Natural killer cell (primary cell): ENCODE measurements around the gene HMCN1. TPM values are rescaled to one million over a fixed set of nuclear protein-coding genes. Genes with fewer than 3 reads are reported as not detected.

Source experiments
- ATAC-seq, 3 donors: fragments of 150-1000 bp in 2 of 3; fragments of 200-7000 bp in 1 of 3; cut with Tn5 transposase; 1 replicate in 1 of 3; 2 replicates in 2 of 3; pipeline ENCODE4 v1.10.0; 2021; ENCODE audit warnings: mild to moderate bottlenecking in 2 of 3, moderate library complexity in 2 of 3
- DNase-seq, 2 donors: peaks; one replicate each; pipeline versions ENCODE4 v3.0.0 to v3.0.0-alpha.2; 2013 to 2021; ENCODE audit warnings: mixed read lengths in 1 of 2
- H3K27ac ChIP-seq: one replicate; pipeline ENCODE4 v1.5.1; 2013; ENCODE audit warnings: mild to moderate bottlenecking, low read length
- H3K27me3 ChIP-seq: one replicate; pipeline ENCODE4 v1.6.1; 2013; ENCODE audit warnings: low read length; ENCODE audit not compliant: control insufficient read depth, insufficient read depth
- H3K36me3 ChIP-seq: one replicate; pipeline ENCODE4 v1.6.1; 2013; ENCODE audit warnings: low read length; ENCODE audit not compliant: control insufficient read depth, insufficient read depth
- H3K4me1 ChIP-seq: one replicate; pipeline ENCODE4 v1.6.1; 2013; ENCODE audit warnings: low read length; ENCODE audit not compliant: control insufficient read depth, insufficient read depth
- H3K4me3 ChIP-seq: one replicate; pipeline ENCODE4 v1.5.1; 2013; ENCODE audit warnings: low read length
- H3K9me3 ChIP-seq: one replicate; pipeline ENCODE4 v1.6.1; 2013; ENCODE audit warnings: low read length; ENCODE audit not compliant: control insufficient read depth, insufficient read depth
- H3K27ac Mint-ChIP-seq, 2 donors: one replicate each; pipeline ENCODE4 v1.8.0; 2022; ENCODE audit warnings: mild to moderate bottlenecking in 2 of 2, mixed read lengths in 2 of 2, moderate library complexity in 1 of 2
- H3K27me3 Mint-ChIP-seq, 2 donors: one replicate each; pipeline ENCODE4 v1.8.0; 2022; ENCODE audit warnings: low read depth in 2 of 2, mixed read lengths in 2 of 2
- H3K36me3 Mint-ChIP-seq: one replicate; pipeline ENCODE4 v1.8.0; 2022; ENCODE audit warnings: mixed read lengths
- H3K4me1 Mint-ChIP-seq, 2 donors: one replicate each; pipeline ENCODE4 v1.8.0; 2022; ENCODE audit warnings: mixed read lengths in 2 of 2
- H3K4me3 Mint-ChIP-seq: one replicate; pipeline ENCODE4 v1.8.0; 2022; ENCODE audit warnings: mild to moderate bottlenecking, moderate library complexity, mixed read lengths
- H3K9me3 Mint-ChIP-seq, 2 donors: one replicate each; pipeline ENCODE4 v1.8.0; 2022; ENCODE audit warnings: mixed read lengths in 2 of 2
- WGBS: methylation state at CpG from one replicate; pipeline ENCODE4 v1.1.7; 2013; ENCODE audit warnings: missing lambda C conversion rate; ENCODE audit not compliant: insufficient coverage; 5-methylcytosine and 5-hydroxymethylcytosine counted together
- intact Hi-C: fragments of 100-400 bp; cut with micrococcal nuclease; formaldehyde crosslinking; loops from one replicate; pipeline ENCODE4 v1.14.2; 2022
- total RNA-seq, 4 donors: library from RNA; stranded (reverse); fragments of 120-200 nt in 1 of 4; gene quantifications; one replicate each; pipeline versions ENCODE4 v1.2.3 to v1.2.4, GENCODE V29; 2013 to 2022
- TF ChIP-seq, protein P1 (sequence below): fragments of 200-600 bp; IDR thresholded peaks from one replicate; pipeline ENCODE4 v1.8.0; 2022; ENCODE audit warnings: antibody characterized with exemption

Gene HMCN1
- total RNA-seq, 3 donors from 2014 or later (not counting 1 experiment from before 2014, with no cell fraction given), result 0.02 to 0.45 (median 0.39) TPM

- no peaks in the 10 kb centered on the region for H3K4me1 Mint-ChIP-seq
- no peak overlapping the region for H3K4me3 Mint-ChIP-seq
Observed at GRCh38 chr1:186113461-186113860, 379.3 kb downstream of the HMCN1 start.

GRCh38 chr1:186118724-186119123 is 384.5 kb downstream of the HMCN1 start:
- no peak overlapping the region for H3K4me3 Mint-ChIP-seq
- intact Hi-C loops, result no loop called here
- Histone ChIP-seq H3K4me3 (no peak overlapping the region), H3K4me1 (no peaks in the 10 kb centered on the region), H3K9me3 (no peaks in the 10 kb centered on the region), H3K36me3 (no peaks in the 10 kb centered on the region), H3K27me3 (no peaks in the 10 kb centered on the region), H3K27ac (no peak overlapping the region)
- H3K36me3 Mint-ChIP-seq, result no peaks in the 10 kb centered on the region
- H3K4me1 Mint-ChIP-seq, result no peaks in the 10 kb centered on the region
- TF ChIP-seq, protein P1, sequence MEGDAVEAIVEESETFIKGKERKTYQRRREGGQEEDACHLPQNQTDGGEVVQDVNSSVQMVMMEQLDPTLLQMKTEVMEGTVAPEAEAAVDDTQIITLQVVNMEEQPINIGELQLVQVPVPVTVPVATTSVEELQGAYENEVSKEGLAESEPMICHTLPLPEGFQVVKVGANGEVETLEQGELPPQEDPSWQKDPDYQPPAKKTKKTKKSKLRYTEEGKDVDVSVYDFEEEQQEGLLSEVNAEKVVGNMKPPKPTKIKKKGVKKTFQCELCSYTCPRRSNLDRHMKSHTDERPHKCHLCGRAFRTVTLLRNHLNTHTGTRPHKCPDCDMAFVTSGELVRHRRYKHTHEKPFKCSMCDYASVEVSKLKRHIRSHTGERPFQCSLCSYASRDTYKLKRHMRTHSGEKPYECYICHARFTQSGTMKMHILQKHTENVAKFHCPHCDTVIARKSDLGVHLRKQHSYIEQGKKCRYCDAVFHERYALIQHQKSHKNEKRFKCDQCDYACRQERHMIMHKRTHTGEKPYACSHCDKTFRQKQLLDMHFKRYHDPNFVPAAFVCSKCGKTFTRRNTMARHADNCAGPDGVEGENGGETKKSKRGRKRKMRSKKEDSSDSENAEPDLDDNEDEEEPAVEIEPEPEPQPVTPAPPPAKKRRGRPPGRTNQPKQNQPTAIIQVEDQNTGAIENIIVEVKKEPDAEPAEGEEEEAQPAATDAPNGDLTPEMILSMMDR, result no peak
- no peak for DNase-seq
- 100% methylated on average over 1 of the region's 1 CpG for WGBS
- H3K27ac Mint-ChIP-seq, result no peak overlapping the region
- ATAC-seq, result no peak
- H3K9me3 Mint-ChIP-seq, result peaks cover 4 to 7% of the 10 kb centered on the region in 2 donors
- H3K27me3 Mint-ChIP-seq, result no peaks in the 10 kb centered on the region

More at GRCh38 chr1:186113461-186113860, 379.3 kb downstream of the HMCN1 start:
- Mint-ChIP-seq H3K36me3 (no peaks in the 10 kb centered on the region), H3K9me3 (peaks cover 5 to 6% of the 10 kb centered on the region in 2 donors), H3K27me3 (peaks cover 0 to 3% of the 10 kb centered on the region in 2 donors), H3K27ac (no peak overlapping the region)
- H3K27me3 ChIP-seq, result no peaks in the 10 kb centered on the region
- ATAC-seq, result no peak
- intact Hi-C loops, result no loop called here
- no peak for DNase-seq
- no peaks in the 10 kb centered on the region for H3K4me1 ChIP-seq
- TF ChIP-seq, protein P1, result no peak
- H3K9me3 ChIP-seq, result no peaks in the 10 kb centered on the region
- no peaks in the 10 kb centered on the region for H3K36me3 ChIP-seq
- H3K27ac ChIP-seq, result no peak overlapping the region
- H3K4me3 ChIP-seq, result no peak overlapping the region

DNA sequence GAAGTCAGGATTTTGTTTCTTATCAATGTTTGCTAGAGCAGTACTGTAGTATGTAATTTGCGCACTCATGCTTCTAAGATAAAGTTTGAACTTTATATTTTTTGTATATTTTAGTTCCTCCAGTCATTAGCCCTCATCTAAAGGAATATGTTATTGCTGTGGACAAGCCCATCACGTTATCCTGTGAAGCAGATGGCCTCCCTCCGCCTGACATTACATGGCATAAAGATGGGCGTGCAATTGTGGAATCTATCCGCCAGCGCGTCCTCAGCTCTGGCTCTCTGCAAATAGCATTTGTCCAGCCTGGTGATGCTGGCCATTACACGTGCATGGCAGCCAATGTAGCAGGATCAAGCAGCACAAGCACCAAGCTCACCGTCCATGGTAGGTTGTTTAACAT is 388.6 kb downstream of the HMCN1 start:
- no peak overlapping the region for H3K27ac Mint-ChIP-seq

GRCh38 chr1:186125035-186125434 is 390.8 kb downstream of the HMCN1 start:
- H3K27ac Mint-ChIP-seq, result no peak overlapping the region
- 93% methylated on average over 4 of the region's 4 CpGs for WGBS

More for the DNA sequence above, 388.6 kb downstream of the HMCN1 start:
- TF ChIP-seq, protein P1, result no peak
- intact Hi-C loops, result no loop called here
- no peak overlapping the region for H3K27ac ChIP-seq
- WGBS, result 90% methylated on average over 8 of the region's 9 CpGs
- Mint-ChIP-seq H3K36me3 (no peaks in the 10 kb centered on the region), H3K27me3 (peaks cover 0 to 3% of the 10 kb centered on the region in 2 donors), H3K9me3 (peaks cover 8 to 9% of the 10 kb centered on the region in 2 donors), H3K4me1 (no peaks in the 10 kb centered on the region), H3K4me3 (no peak overlapping the region)
- no peaks in the 10 kb centered on the region for H3K4me1 ChIP-seq
- no peaks in the 10 kb centered on the region for H3K9me3 ChIP-seq
- no peaks in the 10 kb centered on the region for H3K27me3 ChIP-seq
- ATAC-seq (no peak), DNase-seq (no peak)
- H3K36me3 ChIP-seq, result no peaks in the 10 kb centered on the region
- no peak overlapping the region for H3K4me3 ChIP-seq

More at GRCh38 chr1:186125035-186125434, 390.8 kb downstream of the HMCN1 start:
- TF ChIP-seq, protein P1, result no peak
- Histone ChIP-seq H3K36me3 (no peaks in the 10 kb centered on the region), H3K4me1 (no peaks in the 10 kb centered on the region), H3K9me3 (no peaks in the 10 kb centered on the region), H3K4me3 (no peak overlapping the region), H3K27ac (no peak overlapping the region), H3K27me3 (no peaks in the 10 kb centered on the region)
- intact Hi-C loops, result no loop called here
- H3K4me3 Mint-ChIP-seq, result no peak overlapping the region
- H3K27me3 Mint-ChIP-seq, result peaks cover 0 to 3% of the 10 kb centered on the region in 2 donors
- no peaks in the 10 kb centered on the region for H3K4me1 Mint-ChIP-seq
- peaks cover 8 to 9% of the 10 kb centered on the region in 2 donors for H3K9me3 Mint-ChIP-seq
- no peak for DNase-seq
- no peak for ATAC-seq
- no peaks in the 10 kb centered on the region for H3K36me3 Mint-ChIP-seq
